Measurements from ENCODE around the gene C11orf91. TPM values are rescaled to one million over a fixed set of nuclear protein-coding genes. Genes with fewer than 3 reads are reported as not detected.

C11orf91 gene
- total RNA-seq, 2 experiments from 2014 or later: not detected

DNA sequence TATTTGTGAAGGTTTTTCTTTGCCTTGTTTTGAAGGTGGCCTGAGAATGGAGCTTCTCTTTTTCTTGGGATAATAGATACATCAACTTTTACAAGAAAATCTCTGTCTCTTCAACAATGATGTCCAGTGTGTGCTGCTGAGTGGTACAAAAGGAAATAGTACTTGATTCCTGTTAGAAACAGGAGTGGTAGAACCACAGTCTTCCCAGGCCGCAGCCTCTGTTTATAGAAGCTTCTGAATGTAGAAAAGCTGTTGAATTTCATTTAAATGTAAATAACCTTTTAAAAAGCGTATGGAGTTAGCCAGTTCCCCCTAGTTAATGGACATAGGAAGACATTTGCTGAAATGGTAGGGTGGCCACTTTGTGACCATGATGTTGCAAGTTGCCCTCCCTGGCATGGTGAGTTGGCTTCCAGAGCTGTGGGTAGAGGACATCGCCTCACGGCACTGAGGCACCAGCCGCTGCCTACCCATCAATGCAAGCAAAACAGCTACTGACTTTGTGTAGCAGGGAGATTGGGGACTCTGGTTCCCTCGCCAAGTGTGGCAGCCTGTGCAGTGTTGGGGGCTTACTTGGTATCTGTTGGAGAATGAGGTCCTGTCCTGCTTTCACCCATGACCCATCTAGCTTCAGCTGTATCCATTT lies 31.6 kb downstream of the C11orf91 start:
- H3K9me3 Mint-ChIP-seq: no peaks in the 10 kb centered on the region
- ATAC-seq (no peak), DNase-seq (no peak)
- ChIA-PET POLR2A (no interaction called here), CTCF (interaction anchor here (1.2 to 1.9 kb wide), 2 partner anchors 13 to 138 kb away, joined by 3 to 4 read pairs; no protein-coding TSS in a partner anchor)
- H3K4me3 Mint-ChIP-seq: no peak overlapping the region
- no peak for TF ChIP-seq CTCF (IDR thresholded peaks at IDR 0.05)
- H3K4me1 Mint-ChIP-seq (ENCODE audit: low read depth): no peaks in the 10 kb centered on the region
- peaks cover 4% of the 10 kb centered on the region for H3K27me3 Mint-ChIP-seq
- H3K36me3 Mint-ChIP-seq (ENCODE audit: low read depth): no peaks in the 10 kb centered on the region
- intact Hi-C loops (cut with micrococcal nuclease): no loop called here
- no peak overlapping the region for H3K27ac Mint-ChIP-seq

GRCh38 chr11:33668468-33668825 lies 32.2 kb downstream of the C11orf91 start:
- Mint-ChIP-seq H3K36me3 (ENCODE audit: low read depth) (no peaks in the 10 kb centered on the region), H3K27ac (no peak overlapping the region), H3K9me3 (no peaks in the 10 kb centered on the region), H3K27me3 (peaks cover 4% of the 10 kb centered on the region), H3K4me3 (no peak overlapping the region), H3K4me1 (ENCODE audit: low read depth) (no peaks in the 10 kb centered on the region)
- ATAC-seq (no peak), DNase-seq (no peak)
- no peak for TF ChIP-seq CTCF (IDR thresholded peaks at IDR 0.05)
- CTCF ChIA-PET: interaction anchor here (1.2 kb wide), 1 partner anchor 139 kb away, joined by 3 read pairs; no protein-coding TSS in a partner anchor
- intact Hi-C loops (cut with micrococcal nuclease): no loop called here
- POLR2A ChIA-PET: no interaction called here

DNA sequence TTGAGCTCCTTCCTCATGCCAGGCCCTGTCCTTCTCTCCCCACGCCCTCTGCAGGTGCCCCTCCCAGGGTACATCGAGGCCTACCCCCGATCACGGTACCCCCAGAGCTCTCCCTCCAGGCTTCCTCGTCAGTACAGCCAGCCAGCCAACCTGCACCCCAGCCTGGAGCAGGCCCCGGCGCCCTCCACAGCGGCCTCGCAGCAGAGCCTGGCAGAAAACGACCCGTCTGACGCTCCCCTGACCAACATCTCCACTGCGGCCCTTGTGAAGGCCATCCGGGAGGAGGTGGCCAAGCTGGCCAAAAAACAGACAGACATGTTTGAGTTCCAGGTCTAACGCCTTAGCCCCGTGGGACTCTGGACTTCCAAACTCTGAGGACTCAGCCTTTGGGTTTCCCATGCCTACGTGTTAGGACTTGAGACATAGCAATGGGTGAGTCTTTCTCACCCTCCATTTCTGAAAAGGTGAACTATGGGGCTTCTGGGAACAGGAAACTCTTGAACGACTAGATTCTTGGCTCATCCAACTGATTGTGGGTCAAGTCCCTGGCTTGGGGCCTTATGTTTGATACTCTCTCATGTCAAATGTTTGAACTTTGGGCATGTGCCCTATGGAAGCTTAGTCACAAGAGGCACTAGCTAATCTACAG lies 32.7 kb downstream of the C11orf91 start:
- peaks cover 4% of the 10 kb centered on the region for H3K27me3 Mint-ChIP-seq
- ATAC-seq: no peak

DNA sequence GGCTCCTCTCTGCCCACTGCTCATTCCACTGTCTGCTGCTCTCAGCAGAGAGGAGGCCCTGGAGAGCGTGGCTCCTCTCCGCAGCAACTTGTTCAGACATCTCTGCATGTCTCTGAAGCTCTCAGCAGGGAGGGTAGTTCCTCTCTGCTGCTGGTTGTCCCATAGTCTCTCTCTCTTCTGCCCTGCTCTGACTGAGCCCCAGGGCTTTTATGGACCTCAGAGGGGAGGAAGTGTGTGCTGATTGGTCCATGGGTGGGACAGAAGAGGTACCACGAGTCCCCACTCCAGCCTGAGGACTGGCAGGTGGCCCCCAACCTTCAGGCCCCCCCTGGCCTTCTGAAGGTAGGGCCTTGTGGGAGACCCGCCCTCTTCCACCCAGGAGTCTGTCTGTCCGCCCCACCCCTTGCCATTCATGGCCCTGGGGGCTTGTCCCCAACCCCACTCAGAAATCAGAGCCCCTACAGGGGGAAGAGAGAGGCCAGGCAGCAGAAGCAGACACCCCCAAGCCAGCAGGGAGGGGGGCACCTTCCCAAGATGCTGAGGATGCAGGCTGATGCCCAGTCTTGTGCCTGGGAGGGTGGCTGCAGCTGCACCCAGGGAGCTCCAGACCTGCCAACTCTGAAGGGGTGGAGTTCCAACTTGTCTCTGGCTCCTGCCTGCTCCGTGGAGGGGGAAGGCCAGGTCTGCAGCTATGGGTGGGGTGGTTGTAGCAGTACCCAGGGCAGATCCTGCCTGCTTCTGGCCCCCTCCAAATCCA lies 35.1 kb downstream of the C11orf91 start:
- no peak overlapping the region for H3K27ac Mint-ChIP-seq
- H3K27me3 Mint-ChIP-seq: peaks cover 1% of the 10 kb centered on the region
- no peaks in the 10 kb centered on the region for H3K36me3 Mint-ChIP-seq (ENCODE audit: low read depth)
- no peak overlapping the region for H3K4me3 Mint-ChIP-seq
- no peak for TF ChIP-seq CTCF (IDR thresholded peaks at IDR 0.05)
- ATAC-seq: no peak
- ChIA-PET POLR2A (no interaction called here), CTCF (no interaction called here)
- no peaks in the 10 kb centered on the region for H3K9me3 Mint-ChIP-seq
- H3K4me1 Mint-ChIP-seq (ENCODE audit: low read depth): no peaks in the 10 kb centered on the region
- intact Hi-C loops (cut with micrococcal nuclease): no loop called here
- no peak for DNase-seq

More for the DNA sequence above, 32.7 kb downstream of the C11orf91 start:
- no peaks in the 10 kb centered on the region for H3K36me3 Mint-ChIP-seq (ENCODE audit: low read depth)
- intact Hi-C loops (cut with micrococcal nuclease): no loop called here
- no peaks in the 10 kb centered on the region for H3K4me1 Mint-ChIP-seq (ENCODE audit: low read depth)
- no peak for DNase-seq
- no peak overlapping the region for H3K27ac Mint-ChIP-seq
- CTCF ChIA-PET: no interaction called here
- H3K4me3 Mint-ChIP-seq: no peak overlapping the region
- no peak for TF ChIP-seq CTCF (IDR thresholded peaks at IDR 0.05)
- POLR2A ChIA-PET: no interaction called here
- H3K9me3 Mint-ChIP-seq: no peaks in the 10 kb centered on the region

DNA sequence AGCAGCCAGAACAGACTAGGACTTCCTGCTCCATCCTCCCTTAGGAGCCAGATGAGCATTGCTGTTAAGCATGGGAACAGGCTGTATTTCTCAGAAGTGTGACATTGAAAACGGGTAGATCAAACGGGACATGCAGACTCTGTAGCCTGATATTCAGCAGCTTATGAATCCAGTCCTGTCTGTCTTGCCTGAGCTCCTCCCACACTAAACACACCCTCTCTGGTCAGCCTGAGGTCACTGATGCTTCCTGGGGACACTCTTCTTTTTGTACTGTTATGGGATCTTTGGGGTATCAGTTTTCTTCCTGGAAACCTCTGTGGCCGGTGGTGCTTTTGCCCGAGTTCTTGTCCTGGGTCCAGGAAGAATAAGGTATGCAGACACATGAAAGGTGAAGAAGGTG lies 35.8 kb downstream of the C11orf91 start:
- Mint-ChIP-seq H3K27ac (no peak overlapping the region), H3K36me3 (ENCODE audit: low read depth) (no peaks in the 10 kb centered on the region), H3K4me1 (ENCODE audit: low read depth) (no peaks in the 10 kb centered on the region), H3K27me3 (peaks cover 1% of the 10 kb centered on the region), H3K4me3 (no peak overlapping the region), H3K9me3 (no peaks in the 10 kb centered on the region)
- DNase-seq (no peak), ATAC-seq (no peak)
- TF ChIP-seq CTCF (IDR thresholded peaks at IDR 0.05): no peak
- intact Hi-C loops (cut with micrococcal nuclease): no loop called here
- CTCF ChIA-PET: no interaction called here
- POLR2A ChIA-PET: no interaction called here
